Right atrium auricular region (tissue), 2 donors: ENCODE data around the gene MRPS7. TPM values are rescaled to one million over a fixed set of nuclear protein-coding genes. Genes with fewer than 3 reads are reported as not detected.

ENCODE experiments used
- DNase-seq: peaks from one replicate; pipeline ENCODE4 v3.0.0-alpha.2; 2019; ENCODE audit warnings: low spot score
- H3K27ac ChIP-seq, 2 donors: fragments of 200-600 bp; sonication (generic); 1 replicate in 1 of 2; 2 replicates in 1 of 2; pipeline ENCODE4 v1.5.1; 2016 to 2019
- H3K27me3 ChIP-seq, 2 donors: fragments of 200-600 bp; sonication (generic); one replicate each; pipeline versions ENCODE4 v1.5.1 to v1.6.0; 2017 to 2019
- H3K36me3 ChIP-seq: fragments of 200-600 bp; sonication (generic); one replicate; pipeline ENCODE4 v1.5.1; 2016
- H3K4me1 ChIP-seq, 2 donors: fragments of 200-600 bp; sonication (generic); one replicate each; pipeline versions ENCODE4 v1.5.1 to v1.6.0; 2017 to 2019
- H3K4me3 ChIP-seq, 2 donors: fragments of 200-600 bp; sonication (generic); 1 replicate in 1 of 2; 2 replicates in 1 of 2; pipeline ENCODE4 v1.5.1; 2017 to 2019; ENCODE audit warnings: mild to moderate bottlenecking in 1 of 2, moderate library complexity in 1 of 2
- H3K9me3 ChIP-seq, 2 donors: fragments of 200-600 bp; sonication (generic); one replicate each; pipeline ENCODE4 v1.5.1; 2019
- total RNA-seq, 2 donors: library from RNA; depleted of rRNA; stranded (reverse); fragments of >200 nt; gene quantifications; one replicate each; pipeline ENCODE4 v1.1.0, GENCODE V29; 2016
- TF ChIP-seq, protein P1 (sequence below), 2 donors: fragments of 200-600 bp; sonication (generic); IDR thresholded peaks; one replicate each; pipeline ENCODE4 v1.5.1; 2019; ENCODE audit warnings: antibody characterized with exemption in 2 of 2

The MRPS7 gene
- 10 to 100 TPM; 66.7 to 74.1 TPM for total RNA-seq

DNA sequence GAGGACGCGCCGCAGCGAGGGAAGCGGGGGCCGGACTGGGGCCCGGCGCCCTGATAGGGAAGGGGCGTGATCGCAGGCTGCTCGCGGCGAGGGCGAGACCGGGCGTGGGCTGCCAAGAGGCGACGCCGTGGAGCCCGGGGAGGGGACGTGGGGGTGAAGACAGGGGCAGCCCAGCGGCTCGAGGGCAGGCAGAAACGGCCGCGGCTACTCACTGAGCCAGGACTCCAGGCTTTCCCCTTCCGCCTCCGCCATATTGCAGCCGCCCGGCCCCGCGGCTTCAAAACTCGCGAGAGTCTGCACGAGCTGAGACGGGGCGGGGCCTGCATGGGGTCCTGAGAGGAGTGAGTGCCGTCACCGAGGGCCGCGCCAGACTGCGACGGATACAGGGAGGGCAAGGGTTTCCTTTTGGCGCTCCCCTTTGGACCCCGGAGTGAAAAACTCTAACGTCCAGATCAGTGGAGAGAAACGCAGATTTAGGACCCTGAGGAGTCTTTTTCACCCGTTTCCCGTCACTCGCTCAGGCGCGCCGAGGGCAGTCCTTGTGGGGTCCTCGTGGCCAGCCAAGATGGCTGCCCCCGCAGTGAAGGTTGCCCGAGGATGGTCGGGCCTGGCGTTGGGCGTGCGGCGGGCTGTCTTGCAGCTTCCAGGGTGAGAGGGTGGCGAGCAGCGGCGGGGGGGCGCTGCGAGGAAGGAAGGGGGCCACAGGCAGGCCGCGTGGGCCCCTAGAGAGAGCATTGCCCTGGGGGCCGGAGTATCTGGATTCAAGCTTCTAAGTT lies at the start of gene MRPS7, which contains the start of gene GGA3:
Gene MRPS7 (plus strand): TSS at position 544 of the 776 bp plus-strand sequence. CDS start 22 bp downstream, at position 566.
Gene GGA3 (minus strand): TSS at position 271 of the 776 bp plus-strand sequence. CDS start 19 bp downstream, at position 252.
- peak within 1 kb of the TSS; percentile 84 to 94 for H3K27ac ChIP-seq
- peak; percentile 94 for DNase-seq
- no peaks in the 10 kb centered on the region for H3K9me3 ChIP-seq
- TF ChIP-seq, protein P1, sequence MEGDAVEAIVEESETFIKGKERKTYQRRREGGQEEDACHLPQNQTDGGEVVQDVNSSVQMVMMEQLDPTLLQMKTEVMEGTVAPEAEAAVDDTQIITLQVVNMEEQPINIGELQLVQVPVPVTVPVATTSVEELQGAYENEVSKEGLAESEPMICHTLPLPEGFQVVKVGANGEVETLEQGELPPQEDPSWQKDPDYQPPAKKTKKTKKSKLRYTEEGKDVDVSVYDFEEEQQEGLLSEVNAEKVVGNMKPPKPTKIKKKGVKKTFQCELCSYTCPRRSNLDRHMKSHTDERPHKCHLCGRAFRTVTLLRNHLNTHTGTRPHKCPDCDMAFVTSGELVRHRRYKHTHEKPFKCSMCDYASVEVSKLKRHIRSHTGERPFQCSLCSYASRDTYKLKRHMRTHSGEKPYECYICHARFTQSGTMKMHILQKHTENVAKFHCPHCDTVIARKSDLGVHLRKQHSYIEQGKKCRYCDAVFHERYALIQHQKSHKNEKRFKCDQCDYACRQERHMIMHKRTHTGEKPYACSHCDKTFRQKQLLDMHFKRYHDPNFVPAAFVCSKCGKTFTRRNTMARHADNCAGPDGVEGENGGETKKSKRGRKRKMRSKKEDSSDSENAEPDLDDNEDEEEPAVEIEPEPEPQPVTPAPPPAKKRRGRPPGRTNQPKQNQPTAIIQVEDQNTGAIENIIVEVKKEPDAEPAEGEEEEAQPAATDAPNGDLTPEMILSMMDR (IDR thresholded peaks at IDR 0.05): peak in 1 of 2 donors; percentile 3
- H3K36me3 ChIP-seq: peaks cover 35% of the 10 kb centered on the region
- peak within 1 kb of the TSS; percentile 91 to 93 for H3K4me3 ChIP-seq
- H3K4me1 ChIP-seq: peaks cover 0 to 29% of the 10 kb centered on the region in 2 donors
- no peaks in the 10 kb centered on the region for H3K27me3 ChIP-seq

DNA sequence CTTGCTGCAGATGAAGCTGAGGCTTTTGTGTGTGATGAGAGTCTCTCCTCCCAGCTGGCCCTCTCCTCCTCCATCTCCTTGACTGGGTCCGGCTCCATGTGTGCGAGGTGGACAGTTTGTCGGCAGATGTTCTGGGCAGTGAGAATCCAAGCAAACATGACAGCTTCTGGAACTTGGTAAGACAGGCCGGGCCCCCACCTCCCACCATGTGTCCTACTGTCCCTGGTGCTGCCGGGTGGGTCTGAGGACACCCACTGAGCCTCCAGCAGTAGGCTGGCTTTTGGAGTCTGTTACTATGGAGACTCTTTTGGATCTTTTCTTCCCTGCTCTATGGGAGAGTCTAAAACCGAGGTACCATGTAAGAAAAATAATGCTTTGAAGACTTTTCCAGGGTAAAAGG lies 43.5 kb upstream of the MRPS7 start:
- DNase-seq: no peak
- H3K27me3 ChIP-seq: no peaks in the 10 kb centered on the region
- H3K4me1 ChIP-seq: no peaks in the 10 kb centered on the region
- TF ChIP-seq, protein P1 (IDR thresholded peaks at IDR 0.05): no peak
- H3K4me3 ChIP-seq: no peak overlapping the region
- no peaks in the 10 kb centered on the region for H3K9me3 ChIP-seq
- no peak overlapping the region for H3K27ac ChIP-seq
- peaks cover 79% of the 10 kb centered on the region for H3K36me3 ChIP-seq

DNA sequence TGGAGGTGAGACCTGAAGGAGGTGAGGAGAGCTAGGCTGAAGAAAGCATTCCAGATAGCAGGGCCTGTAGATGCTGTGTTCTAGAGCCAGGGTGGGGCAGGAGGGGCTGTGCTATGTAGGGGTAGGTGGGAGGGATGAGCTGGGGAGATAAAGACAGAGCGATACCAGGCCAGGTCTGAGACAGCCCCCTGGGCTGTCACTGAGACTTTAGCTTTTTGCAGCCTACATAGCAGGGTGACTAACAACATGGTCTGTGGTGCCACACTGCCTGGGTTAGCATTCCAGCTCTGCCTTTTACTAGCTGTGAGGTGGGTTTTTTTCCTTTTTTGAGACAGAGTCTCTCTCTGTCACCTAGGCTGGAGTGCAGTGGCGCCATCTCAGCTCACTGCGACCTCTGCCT lies 41.9 kb upstream of the MRPS7 start:
- TF ChIP-seq, protein P1 (IDR thresholded peaks at IDR 0.05): no peak
- H3K4me1 ChIP-seq: no peaks in the 10 kb centered on the region
- peaks cover 72% of the 10 kb centered on the region for H3K36me3 ChIP-seq
- H3K4me3 ChIP-seq: no peak overlapping the region
- no peak for DNase-seq
- H3K9me3 ChIP-seq: no peaks in the 10 kb centered on the region
- H3K27me3 ChIP-seq: no peaks in the 10 kb centered on the region
- no peak overlapping the region for H3K27ac ChIP-seq

DNA sequence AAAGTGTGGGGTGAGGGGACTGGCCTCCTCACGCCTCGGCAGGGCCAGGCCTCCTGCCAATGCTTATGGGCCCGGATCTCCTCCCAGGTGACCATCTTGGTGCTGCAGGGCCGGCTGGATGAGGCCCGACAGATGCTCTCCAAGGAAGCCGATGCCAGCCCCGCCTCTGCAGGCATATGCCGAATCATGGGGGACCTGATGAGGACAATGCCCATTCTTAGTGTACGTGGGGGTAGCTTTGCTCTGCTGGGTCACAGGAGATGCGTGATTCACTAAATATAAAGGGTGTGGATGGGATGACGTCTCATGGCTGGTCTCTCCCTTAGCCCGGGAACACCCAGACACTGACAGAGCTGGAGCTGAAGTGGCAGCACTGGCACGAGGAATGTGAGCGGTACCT lies 36.7 kb upstream of the MRPS7 start:
- no peak overlapping the region for H3K27ac ChIP-seq
- peaks cover 66% of the 10 kb centered on the region for H3K36me3 ChIP-seq
- TF ChIP-seq, protein P1 (IDR thresholded peaks at IDR 0.05): no peak
- DNase-seq: no peak
- H3K4me1 ChIP-seq: no peaks in the 10 kb centered on the region
- no peaks in the 10 kb centered on the region for H3K27me3 ChIP-seq
- no peaks in the 10 kb centered on the region for H3K9me3 ChIP-seq
- no peak overlapping the region for H3K4me3 ChIP-seq

DNA sequence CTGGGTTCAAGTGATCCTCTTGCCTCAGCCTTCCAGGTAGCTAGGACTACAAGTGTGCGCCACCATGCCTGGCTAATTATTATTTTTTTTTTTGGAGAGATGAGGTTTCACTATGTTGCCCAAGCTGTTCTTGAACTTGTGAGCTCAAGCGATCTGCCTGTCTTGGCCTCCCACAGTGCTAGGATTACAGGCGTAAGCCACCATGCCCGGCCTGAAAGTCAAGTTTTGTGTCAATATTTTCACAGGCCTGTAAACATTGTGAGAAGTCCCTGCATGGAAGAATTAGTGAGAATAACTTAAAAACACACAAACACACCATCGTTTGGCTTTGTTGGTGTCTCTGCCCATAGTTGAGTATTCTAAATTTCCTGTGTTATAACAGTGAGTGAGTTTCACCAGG lies 34.0 kb upstream of the MRPS7 start:
- Histone ChIP-seq H3K27me3 (no peaks in the 10 kb centered on the region), H3K36me3 (peaks cover 74% of the 10 kb centered on the region), H3K27ac (no peak overlapping the region), H3K4me1 (no peaks in the 10 kb centered on the region), H3K4me3 (no peak overlapping the region), H3K9me3 (no peaks in the 10 kb centered on the region)
- TF ChIP-seq, protein P1 (IDR thresholded peaks at IDR 0.05): no peak
- DNase-seq: no peak
